ENCODE results near the gene CTSC. TPM values are rescaled to one million over a fixed set of nuclear protein-coding genes. Genes with fewer than 3 reads are reported as not detected.

Gene CTSC
- total and polyA plus RNA-seq, 9 of the 15 experiments (the other 6 are each of a cell fraction or from before 2014, with no cell fraction given), result 113 to 403 (median 187) TPM

- TF ChIP-seq NCOR1 (IDR thresholded peaks at IDR 0.05) (no peak), RBM22 (IDR thresholded peaks at IDR 0.05; ENCODE audit: low read depth, low read length, poor library complexity, severe bottlenecking) (no peak), MAFG (tag; conservative IDR thresholded peaks at IDR 0.05) (peak; percentile 96), CHD1 (IDR thresholded peaks at IDR 0.05; ENCODE audit: low read length) (no peak), ZNF655 (CRISPR knock-in tag; IDR thresholded peaks at IDR 0.05) (no peak), FOXP1 (CRISPR knock-in tag; IDR thresholded peaks at IDR 0.05) (no peak), LEF1 (IDR thresholded peaks at IDR 0.05) (0 out of 2 replicates have a peak, but pooled peaks have one; percentile 57), SMC3 (conservative IDR thresholded peaks at IDR 0.05; ENCODE audit: insufficient read depth, low read depth, low read length) (no peak), ZNF174 (CRISPR knock-in tag; IDR thresholded peaks at IDR 0.05) (no peak), HDAC3 (IDR thresholded peaks at IDR 0.05; ENCODE audit: borderline replicate concordance, partially characterized antibody) (no peak), MCM2 (IDR thresholded peaks at IDR 0.05; ENCODE audit: low read depth) (no peak), CBFA2T2 (conservative IDR thresholded peaks at IDR 0.05) (no peak), TAF1 (IDR thresholded peaks at IDR 0.05; ENCODE audit: control insufficient read depth, extremely low read depth, insufficient read depth, low read length, severe bottlenecking) (no peak), DDX20 (tag; IDR thresholded peaks at IDR 0.05; ENCODE audit: low read depth) (no peak), CREB3L1 (IDR thresholded peaks at IDR 0.05; ENCODE audit: borderline replicate concordance, low read depth) (no peak), ETV5 (CRISPR knock-in tag; IDR thresholded peaks at IDR 0.05; ENCODE audit: low read depth) (no peak), SUPT5H (IDR thresholded peaks at IDR 0.05) (no peak), EGR1 (conservative IDR thresholded peaks at IDR 0.05) (no peak), RBM39 (optimal IDR thresholded peaks at IDR 0.05; ENCODE audit: low read depth, low read length) (no peak), NFRKB (IDR thresholded peaks at IDR 0.05; ENCODE audit: low read depth) (0 out of 2 replicates have a peak, but pooled peaks have one; percentile 54), ZBTB11 (CRISPR knock-in tag; IDR thresholded peaks at IDR 0.05) (no peak), NFIX (CRISPR knock-in tag; IDR thresholded peaks at IDR 0.05; ENCODE audit: low read depth) (no peak), FOSL1 (tag; conservative IDR thresholded peaks at IDR 0.05) (0 out of 2 replicates have a peak, but pooled peaks have one; percentile 23), ZNF316 (IDR thresholded peaks at IDR 0.05) (peak; percentile 97), ZBED1 (IDR thresholded peaks at IDR 0.05) (no peak)
Observed at GRCh38 chr11:88357323-88358039, 19.9 kb upstream of the CTSC start (continued).

Data from K562 (cell line).